Sigmoid colon (tissue), 7 donors: Measurements from ENCODE around the gene AUTS2. TPM values are rescaled to one million over a fixed set of nuclear protein-coding genes. Genes with fewer than 3 reads are reported as not detected.

Experiments
- DNase-seq: peaks from one replicate; pipeline ENCODE4 v3.0.0-alpha.2; 2019
- H3K27ac ChIP-seq, 4 donors: fragments of 200-600 bp; sonication (generic); one replicate each; pipeline ENCODE4 v1.5.1; 2016 to 2019; ENCODE audit warnings: mild to moderate bottlenecking in 1 of 4
- H3K27me3 ChIP-seq, 3 donors: fragments of 200-600 bp; sonication (generic); one replicate each; pipeline ENCODE4 v1.5.1; 2019; ENCODE audit warnings: mild to moderate bottlenecking in 1 of 3
- H3K36me3 ChIP-seq, 4 donors: fragments of 200-600 bp; sonication (generic); one replicate each; pipeline ENCODE4 v1.5.1; 2016 to 2019
- H3K4me1 ChIP-seq, 4 donors: fragments of 200-600 bp; sonication (generic); one replicate each; pipeline ENCODE4 v1.5.1; 2017 to 2019
- H3K4me3 ChIP-seq, 4 donors: fragments of 200-600 bp; sonication (generic); one replicate each; pipeline ENCODE4 v1.5.1; 2017 to 2019; ENCODE audit warnings: mild to moderate bottlenecking in 2 of 4, moderate library complexity in 1 of 4
- H3K9me3 ChIP-seq, 4 donors: fragments of 200-600 bp in 3 of 4; sonication (generic) in 3 of 4; one replicate each; pipeline versions ENCODE4 v1.5.1 to v1.6.1; 2013 to 2019
- CTCF ChIP-seq, 4 experiments: fragments of 450-650 bp in 3 of 4; fragments of 200-600 bp in 1 of 4; IDR thresholded peaks; one replicate each; pipeline ENCODE4 v1.5.1; 2016 to 2019; ENCODE audit warnings: antibody characterized with exemption in 4 of 4, mild to moderate bottlenecking in 3 of 4, moderate library complexity in 2 of 4
- EP300 ChIP-seq, 4 donors: sonication (generic); formaldehyde crosslinking; IDR thresholded peaks; one replicate each; pipeline ENCODE4 v1.6.1; 2017; ENCODE audit warnings: antibody characterized with exemption in 4 of 4
- POLR2A ChIP-seq, 2 donors: fragments of 450-650 bp; IDR thresholded peaks; one replicate each; pipeline ENCODE4 v1.6.1; 2016; ENCODE audit warnings: antibody characterized with exemption in 2 of 2, mild to moderate bottlenecking in 2 of 2, moderate library complexity in 2 of 2
- POLR2AphosphoS5 ChIP-seq, 4 donors: sonication (generic); formaldehyde crosslinking; IDR thresholded peaks; one replicate each; pipeline ENCODE4 v1.6.1; 2017; ENCODE audit warnings: antibody characterized with exemption in 4 of 4
- WGBS, 2 donors: extraction: QIAGEN DNeasy Blood & Tissue Kit; methylation state at CpG; one replicate each; pipeline ENCODE4 v1.1.7; 2013; 5-methylcytosine and 5-hydroxymethylcytosine counted together
- intact Hi-C: fragments of 100-400 bp; cut with DNase I; formaldehyde crosslinking; loops from one replicate; pipeline ENCODE4 v1.15.1; 2023
- polyA plus RNA-seq, 3 donors: library from polyadenylated mRNA; stranded (reverse); fragments of 200-250 nt; gene quantifications; one replicate each; pipeline ENCODE4 v1.2.3, GENCODE V29; 2013
- total RNA-seq, 4 donors: library from RNA; depleted of rRNA; stranded (reverse); fragments of >200 nt; gene quantifications; one replicate each; pipeline ENCODE4 v1.1.0, GENCODE V29; 2016
- donor health status: healthy with polysubstance abuse.
- donor health status: Bipolar disorder and iron deficiency.
- donor health status: healthy.

Gene AUTS2
- total and polyA plus RNA-seq, 7 donors = 3.6 to 55.7 (median 25.5) TPM

DNA sequence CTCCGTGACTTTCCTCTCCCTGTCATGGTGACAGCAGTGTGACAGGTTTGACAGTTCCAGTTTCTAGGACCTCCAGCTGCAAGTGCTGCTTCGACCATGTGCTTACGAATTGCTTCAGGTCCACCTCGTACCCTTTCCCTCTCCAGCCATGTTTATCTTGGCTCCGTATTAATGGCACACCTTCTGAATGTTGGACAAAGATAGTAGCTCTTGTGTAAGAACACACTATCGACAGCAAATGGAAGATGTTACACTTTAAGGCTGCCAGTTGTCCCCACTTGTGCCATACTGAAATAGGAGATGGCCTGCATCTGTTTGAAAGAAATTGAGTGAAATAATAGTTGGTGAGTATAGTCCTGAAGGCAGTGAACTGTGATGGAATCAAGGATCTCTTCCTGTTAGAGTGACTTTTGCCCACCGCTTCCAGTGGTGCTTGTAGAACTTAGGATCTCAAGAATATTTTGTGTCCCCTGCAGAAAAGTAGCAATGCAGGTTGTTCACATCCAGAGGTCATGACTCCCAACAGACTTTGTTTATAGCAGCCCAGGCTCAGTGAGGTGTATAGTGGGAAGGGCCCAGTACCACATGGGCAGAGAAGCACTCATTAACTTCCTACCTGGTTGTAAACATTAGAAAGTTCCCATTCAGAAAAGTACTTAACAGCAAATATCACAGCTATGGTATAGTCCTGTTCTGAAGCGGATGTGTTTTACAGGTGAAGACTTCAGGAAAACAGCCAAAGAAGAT, 904.0 kb downstream of the AUTS2 start:
- Histone ChIP-seq H3K4me1 (no peaks in the 10 kb centered on the region), H3K27ac (no peak overlapping the region), H3K9me3 (no peaks in the 10 kb centered on the region), H3K36me3 (no peaks in the 10 kb centered on the region), H3K27me3 (no peaks in the 10 kb centered on the region), H3K4me3 (no peak overlapping the region)
- TF ChIP-seq POLR2A (IDR thresholded peaks at IDR 0.05) (no peak), EP300 (IDR thresholded peaks at IDR 0.05) (no peak), POLR2AphosphoS5 (IDR thresholded peaks at IDR 0.05) (no peak), CTCF (IDR thresholded peaks at IDR 0.05) (no peak)
- no peak for DNase-seq
- intact Hi-C loops = no loop called here
- WGBS, 2 donors = 91 to 95% methylated on average over 8 of the region's 8 CpGs

DNA sequence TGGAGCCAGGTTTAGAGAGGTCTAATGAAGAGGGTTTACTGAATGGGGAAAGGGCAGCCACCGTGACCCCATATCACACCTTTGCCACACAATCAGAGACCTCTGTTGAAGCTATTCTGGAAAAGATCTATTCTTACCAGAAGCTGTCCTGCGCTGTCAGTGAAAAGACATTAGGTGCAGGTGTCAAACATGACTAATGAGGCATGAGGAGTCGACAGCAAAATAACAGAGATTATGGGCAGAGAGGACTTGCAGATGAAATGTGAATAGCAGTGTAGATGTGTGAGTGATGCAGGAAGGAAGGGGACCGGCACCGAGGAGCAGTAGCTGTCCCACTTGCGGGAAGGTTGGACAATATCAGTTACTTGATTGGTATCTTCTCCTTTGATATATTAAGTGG, 906.0 kb downstream of the AUTS2 start:
- H3K36me3 ChIP-seq = no peaks in the 10 kb centered on the region
- no peaks in the 10 kb centered on the region for H3K4me1 ChIP-seq
- no peak overlapping the region for H3K27ac ChIP-seq
- no peak for DNase-seq
- no peak for TF ChIP-seq EP300 (IDR thresholded peaks at IDR 0.05)
- no peaks in the 10 kb centered on the region for H3K9me3 ChIP-seq
- no peak overlapping the region for H3K4me3 ChIP-seq
- WGBS, 2 donors = 94 to 95% methylated on average over 6 of the region's 6 CpGs
- H3K27me3 ChIP-seq = no peaks in the 10 kb centered on the region
- intact Hi-C loops = no loop called here

- H3K36me3 ChIP-seq = no peaks in the 10 kb centered on the region
- no peak overlapping the region for H3K27ac ChIP-seq
- no peaks in the 10 kb centered on the region for H3K4me1 ChIP-seq
- no peak for DNase-seq
- H3K9me3 ChIP-seq = no peaks in the 10 kb centered on the region
- intact Hi-C loops = no loop called here
- no peaks in the 10 kb centered on the region for H3K27me3 ChIP-seq
- no peak overlapping the region for H3K4me3 ChIP-seq
- 87 to 94% methylated on average over 6 of the region's 6 CpGs for WGBS, 2 donors
- TF ChIP-seq CTCF (IDR thresholded peaks at IDR 0.05) (no peak), POLR2AphosphoS5 (IDR thresholded peaks at IDR 0.05) (no peak), EP300 (IDR thresholded peaks at IDR 0.05) (no peak), POLR2A (IDR thresholded peaks at IDR 0.05) (no peak)
Measured at GRCh38 chr7:70505468-70505867, 907.2 kb downstream of the AUTS2 start.

GRCh38 chr7:70505886-70506285, 907.6 kb downstream of the AUTS2 start:
- intact Hi-C loops = no loop called here
- TF ChIP-seq EP300 (IDR thresholded peaks at IDR 0.05) (no peak), POLR2A (IDR thresholded peaks at IDR 0.05) (no peak), CTCF (IDR thresholded peaks at IDR 0.05) (no peak), POLR2AphosphoS5 (IDR thresholded peaks at IDR 0.05) (no peak)
- H3K4me3 ChIP-seq = no peak overlapping the region
- no peaks in the 10 kb centered on the region for H3K4me1 ChIP-seq
- H3K36me3 ChIP-seq = no peaks in the 10 kb centered on the region
- H3K9me3 ChIP-seq = no peaks in the 10 kb centered on the region
- no peak for DNase-seq
- 92 to 93% methylated on average over 9 of the region's 9 CpGs for WGBS, 2 donors
- H3K27me3 ChIP-seq = no peaks in the 10 kb centered on the region
- no peak overlapping the region for H3K27ac ChIP-seq

GRCh38 chr7:70506434-70506833, 908.2 kb downstream of the AUTS2 start:
- no peak for DNase-seq
- no peaks in the 10 kb centered on the region for H3K4me1 ChIP-seq
- no peak overlapping the region for H3K4me3 ChIP-seq
- TF ChIP-seq EP300 (IDR thresholded peaks at IDR 0.05) (no peak), CTCF (IDR thresholded peaks at IDR 0.05) (no peak), POLR2AphosphoS5 (IDR thresholded peaks at IDR 0.05) (no peak), POLR2A (IDR thresholded peaks at IDR 0.05) (no peak)
- WGBS, 2 donors = 55 to 79% methylated on average over 7 of the region's 7 CpGs
- intact Hi-C loops = no loop called here
- H3K9me3 ChIP-seq = no peaks in the 10 kb centered on the region
- H3K27me3 ChIP-seq = no peaks in the 10 kb centered on the region
- no peaks in the 10 kb centered on the region for H3K36me3 ChIP-seq
- no peak overlapping the region for H3K27ac ChIP-seq
